RWPE1 (cell line): ENCODE data around the gene ADAMTS19.

Experiments used
- CTCF ChIA-PET: fragments of 350-600 bp; sonication (Branson Sonifier 250); formaldehyde crosslinking; extraction: SDS; loops from one replicate; lab custom pipeline; 2021; lab: Yijun Ruan, JAX
- POLR2A ChIA-PET: fragments of 400-600 bp; formaldehyde crosslinking; extraction: SDS; loops from one replicate; lab custom pipeline; 2020; ENCODE audit warnings: antibody characterized with exemption; ENCODE audit not compliant: low non-redundant PET; lab: Yijun Ruan, JAX
- DNase-seq: peaks from one replicate; pipeline ENCODE4 v3.0.0; 2012; ENCODE audit warnings: low spot score
- H3K27ac ChIP-seq: fragments of 450-650 bp; 2 replicates; pipeline ENCODE4 v1.5.1; 2017
- TF ChIP-seq, protein P1 (sequence below): fragments of 450-650 bp; conservative IDR thresholded peaks from 2 replicates; pipeline ENCODE4 v1.5.1; 2017; ENCODE audit warnings: low read depth, mild to moderate bottlenecking

ADAMTS19 gene

DNA sequence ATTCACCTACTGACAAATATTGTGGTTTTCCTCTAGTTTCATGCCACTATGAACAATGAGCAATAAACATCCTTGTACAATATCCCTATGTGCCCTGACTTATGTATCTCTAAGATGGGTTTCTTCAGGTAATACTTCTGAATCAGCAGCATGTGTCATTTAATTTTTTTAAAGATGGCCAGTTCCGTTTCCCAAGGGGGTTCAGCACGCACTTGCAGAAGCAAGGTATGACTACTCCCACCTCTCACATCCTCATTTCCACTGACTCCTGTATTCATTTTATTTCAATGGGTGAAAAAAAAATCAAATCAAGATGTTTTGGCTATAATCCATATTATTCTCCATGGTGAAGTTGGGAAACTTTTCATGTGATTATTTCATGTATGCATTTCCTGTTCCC is 14.7 kb upstream of the ADAMTS19 start:
- TF ChIP-seq, protein P1, sequence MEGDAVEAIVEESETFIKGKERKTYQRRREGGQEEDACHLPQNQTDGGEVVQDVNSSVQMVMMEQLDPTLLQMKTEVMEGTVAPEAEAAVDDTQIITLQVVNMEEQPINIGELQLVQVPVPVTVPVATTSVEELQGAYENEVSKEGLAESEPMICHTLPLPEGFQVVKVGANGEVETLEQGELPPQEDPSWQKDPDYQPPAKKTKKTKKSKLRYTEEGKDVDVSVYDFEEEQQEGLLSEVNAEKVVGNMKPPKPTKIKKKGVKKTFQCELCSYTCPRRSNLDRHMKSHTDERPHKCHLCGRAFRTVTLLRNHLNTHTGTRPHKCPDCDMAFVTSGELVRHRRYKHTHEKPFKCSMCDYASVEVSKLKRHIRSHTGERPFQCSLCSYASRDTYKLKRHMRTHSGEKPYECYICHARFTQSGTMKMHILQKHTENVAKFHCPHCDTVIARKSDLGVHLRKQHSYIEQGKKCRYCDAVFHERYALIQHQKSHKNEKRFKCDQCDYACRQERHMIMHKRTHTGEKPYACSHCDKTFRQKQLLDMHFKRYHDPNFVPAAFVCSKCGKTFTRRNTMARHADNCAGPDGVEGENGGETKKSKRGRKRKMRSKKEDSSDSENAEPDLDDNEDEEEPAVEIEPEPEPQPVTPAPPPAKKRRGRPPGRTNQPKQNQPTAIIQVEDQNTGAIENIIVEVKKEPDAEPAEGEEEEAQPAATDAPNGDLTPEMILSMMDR = no peak
- POLR2A ChIA-PET = no interaction called here
- CTCF ChIA-PET = no interaction called here
- DNase-seq = no peak
- H3K27ac ChIP-seq = no peak overlapping the region

DNA sequence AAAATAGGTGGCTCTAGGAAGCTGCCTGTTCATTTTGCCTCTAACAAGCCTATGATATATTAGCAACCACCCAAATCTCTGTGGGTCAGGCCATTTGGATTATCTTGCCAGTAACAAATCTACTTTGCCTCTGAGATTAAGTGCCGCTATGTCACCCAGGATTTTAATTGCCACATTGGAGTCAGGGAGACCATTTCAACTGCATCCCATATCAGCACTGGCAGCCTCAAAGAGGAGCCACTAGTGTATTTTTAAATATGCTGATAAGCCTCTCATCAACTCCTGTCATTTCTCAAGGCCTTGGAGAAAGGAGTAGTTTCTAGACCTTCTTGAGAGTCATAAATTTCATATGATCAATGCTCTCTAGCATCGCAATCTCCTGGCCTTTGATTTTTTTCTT is 12.1 kb upstream of the ADAMTS19 start:
- no peak overlapping the region for H3K27ac ChIP-seq
- CTCF ChIA-PET = no interaction called here
- DNase-seq = no peak
- TF ChIP-seq, protein P1 = no peak
- POLR2A ChIA-PET = no interaction called here

DNA sequence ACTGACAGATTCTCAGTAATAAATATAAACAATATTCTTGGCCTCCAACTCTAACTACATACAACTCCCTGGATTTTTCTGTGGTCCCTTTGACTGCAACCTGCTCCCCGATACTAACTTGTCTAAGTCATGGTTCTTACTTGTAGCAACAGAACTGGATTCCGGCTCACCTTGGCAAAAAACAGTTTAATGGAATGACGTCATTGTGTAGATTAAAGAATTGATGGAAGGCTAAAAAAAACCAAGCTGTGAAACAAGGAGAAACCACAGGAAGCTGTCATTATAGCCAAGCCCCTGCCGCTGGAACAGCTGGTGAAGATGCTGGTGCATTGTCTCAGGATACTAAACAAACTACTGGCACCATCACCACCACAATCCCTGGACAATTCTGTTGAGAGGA is 11.4 kb upstream of the ADAMTS19 start:
- no peak for DNase-seq
- ChIA-PET POLR2A (no interaction called here), CTCF (no interaction called here)
- TF ChIP-seq, protein P1 = no peak
- H3K27ac ChIP-seq = no peak overlapping the region

DNA sequence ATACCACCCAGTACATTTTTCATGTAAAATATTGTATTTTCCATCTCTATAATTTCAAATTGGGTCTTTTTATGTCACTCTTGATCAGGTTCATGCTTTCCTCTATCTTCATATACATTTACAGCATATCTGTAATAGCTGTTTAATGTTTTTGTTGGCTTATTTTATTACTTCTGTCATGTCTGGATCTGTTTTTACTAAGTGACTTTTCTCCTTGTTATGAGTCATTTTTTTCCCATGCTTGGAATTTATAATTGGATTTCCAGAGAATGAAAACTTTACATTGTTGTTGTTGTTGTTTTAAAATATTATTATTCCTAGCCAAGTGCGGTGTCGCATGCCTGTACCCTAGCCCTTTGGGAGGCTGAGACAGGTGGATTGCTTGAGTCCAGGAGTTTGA is 5.6 kb upstream of the ADAMTS19 start:
- POLR2A ChIA-PET = no interaction called here
- DNase-seq = no peak
- TF ChIP-seq, protein P1 = no peak
- CTCF ChIA-PET = interaction anchor here (1.3 kb wide), 1 partner anchor 54 kb away, joined by 4 read pairs; no protein-coding TSS in a partner anchor
- H3K27ac ChIP-seq = no peak overlapping the region

DNA sequence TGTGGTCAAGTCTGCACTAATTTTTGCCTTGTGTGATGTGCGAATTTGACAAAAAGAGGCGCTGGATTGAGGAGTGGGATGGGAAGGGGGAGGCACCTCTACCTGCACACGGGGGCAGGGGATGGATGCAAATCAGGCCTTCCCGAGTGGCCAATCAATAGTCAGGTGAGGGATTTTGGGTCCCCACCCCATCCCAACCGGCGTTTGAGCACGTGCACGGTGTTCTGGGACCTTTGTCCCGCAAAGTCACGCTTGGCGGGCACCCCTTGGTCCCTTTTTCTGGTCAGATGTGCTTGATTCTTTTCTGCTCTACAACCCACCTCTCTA is 685 bp upstream of the ADAMTS19 start:
- DNase-seq = no peak
- POLR2A ChIA-PET = no interaction called here
- no peak overlapping the region for H3K27ac ChIP-seq
- TF ChIP-seq, protein P1 = no peak
- CTCF ChIA-PET = interaction anchor here (0.5 to 0.6 kb wide), 2 partner anchors 12 to 463 kb away, joined by 3 to 4 read pairs; no protein-coding TSS in a partner anchor

DNA sequence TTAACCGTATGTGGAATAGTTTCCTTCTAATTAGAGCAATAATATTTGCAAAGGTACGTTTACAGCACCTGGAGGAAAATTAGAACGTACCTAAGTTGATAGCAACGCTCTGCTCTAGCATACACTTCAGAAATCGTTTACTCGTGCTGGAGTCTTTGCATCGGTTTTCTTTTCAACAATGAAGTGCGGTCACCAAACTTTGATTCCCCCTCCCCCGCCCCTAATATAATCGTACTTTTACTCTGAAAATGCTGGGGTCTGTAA is 506 bp downstream of the ADAMTS19 start:
- CTCF ChIA-PET = interaction anchor here (0.6 kb wide), 1 partner anchor 622 kb away, joined by 5 read pairs; no protein-coding TSS in a partner anchor
- TF ChIP-seq, protein P1 = no peak
- DNase-seq = no peak
- no peak overlapping the region for H3K27ac ChIP-seq
- POLR2A ChIA-PET = no interaction called here
